Measurements from ENCODE around the gene KLHL7.
A peak's percentile ranks its signal among the peaks of the same experiment; 100 is the strongest.
"Not testable (repeated sequence)": the region's sequence is repeated elsewhere in the genome, so short reads cannot be mapped to it uniquely, and the experiment has no call there.

KLHL7 gene

DNA sequence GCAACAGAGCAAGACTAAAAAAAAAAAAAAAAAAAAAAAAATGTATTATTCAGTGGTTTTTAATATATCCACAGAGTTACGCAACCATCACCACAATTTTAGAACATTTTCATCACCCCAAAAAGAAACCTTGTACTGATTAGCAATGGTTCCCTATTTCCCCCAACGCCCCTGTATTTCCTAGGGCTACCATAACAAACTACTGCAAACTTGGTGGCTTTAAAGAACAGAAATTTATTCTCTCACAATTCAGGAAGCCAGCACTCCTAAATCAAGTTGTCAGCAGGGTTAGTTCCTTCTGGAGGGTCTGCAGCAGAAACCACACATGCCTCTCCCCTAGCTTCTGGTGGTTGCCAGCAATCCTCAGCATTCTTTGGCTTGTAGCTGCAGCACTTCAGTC, 70.4 kb downstream of the KLHL7 start:
- no peak for DNase-seq (ENCODE audit: low spot score)

DNA sequence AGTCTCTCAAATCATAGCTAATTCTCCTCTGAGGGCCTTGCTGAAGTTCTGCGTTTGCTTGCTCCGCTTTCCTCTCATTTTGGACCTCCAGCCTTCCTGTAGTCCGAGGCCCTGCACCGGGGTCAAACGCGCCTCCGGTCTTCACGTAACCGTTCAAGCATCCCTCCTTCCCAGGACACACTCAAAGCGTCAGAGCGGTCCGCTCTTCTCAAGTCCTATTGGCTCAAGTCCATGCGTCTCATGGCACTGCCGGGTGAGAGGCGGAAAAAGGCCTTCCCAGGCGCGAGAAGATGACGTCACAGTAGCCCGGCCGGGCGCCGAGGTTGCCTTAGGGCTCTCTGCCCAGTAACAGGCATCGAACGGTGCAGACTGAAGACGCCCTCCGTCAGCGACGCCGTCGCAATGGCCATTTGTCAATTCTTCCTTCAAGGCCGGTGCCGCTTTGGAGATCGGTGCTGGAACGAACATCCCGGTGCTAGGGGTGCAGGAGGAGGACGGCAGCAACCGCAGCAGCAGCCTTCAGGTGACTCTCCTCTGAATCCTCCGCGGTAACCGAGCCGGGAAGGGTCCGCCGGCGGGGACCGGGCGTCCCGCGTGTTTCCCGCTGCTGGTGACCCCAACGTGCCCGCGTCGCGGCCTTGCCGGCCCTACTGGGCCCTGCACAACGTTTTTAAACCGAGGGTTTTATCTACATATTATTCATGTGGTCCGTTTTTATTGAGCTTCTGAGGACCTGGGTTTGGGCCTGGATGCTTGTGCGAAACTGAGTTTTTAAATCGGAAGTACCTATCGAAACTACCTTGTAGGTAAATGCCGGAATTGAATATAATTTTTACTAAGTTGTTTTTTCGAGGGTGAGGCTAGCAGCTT, 76.3 kb downstream of the KLHL7 start, which contains the start of gene NUP42:
NUP42 (plus strand) TSS at position 365 of the 870 bp plus-strand sequence; CDS start at position 403, 38 bp downstream.
- peak; percentile 99 for DNase-seq (ENCODE audit: low spot score)

DNA sequence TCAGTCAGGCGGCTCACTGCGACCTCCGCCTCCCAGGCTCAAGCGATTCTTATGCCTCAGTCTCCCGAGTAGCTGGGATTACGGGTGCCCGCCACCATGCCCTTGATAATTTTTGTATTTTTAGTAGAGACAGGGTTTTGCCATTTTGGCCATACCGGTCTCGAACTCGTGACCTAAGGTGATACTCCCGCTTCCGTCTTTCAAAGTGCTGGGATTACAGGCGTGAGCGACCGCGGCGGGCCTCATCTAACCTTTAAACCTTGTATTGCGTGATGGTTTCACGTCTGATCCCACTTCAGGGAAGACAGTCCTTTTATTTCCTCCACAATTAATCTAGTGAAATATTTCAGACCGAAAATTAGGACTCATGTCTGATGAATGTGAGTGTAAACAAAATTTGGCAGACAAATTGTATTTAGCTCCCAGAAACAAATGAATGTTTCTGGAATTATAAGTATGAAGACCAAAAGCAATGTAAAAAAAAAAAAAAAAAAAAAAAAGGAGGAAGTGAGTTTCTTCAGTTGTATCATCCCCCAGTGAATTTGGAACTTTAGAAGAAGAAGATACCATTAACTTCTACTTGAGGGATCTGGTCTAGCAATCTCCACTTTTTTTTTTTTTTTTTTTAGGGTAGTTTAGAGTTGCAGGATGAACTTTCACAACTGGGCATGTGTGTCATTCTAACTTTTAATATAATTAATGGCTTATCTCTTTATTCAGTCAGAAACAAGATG, 77.9 kb downstream of the KLHL7 start:
- DNase-seq (ENCODE audit: low spot score) = no peak

DNA sequence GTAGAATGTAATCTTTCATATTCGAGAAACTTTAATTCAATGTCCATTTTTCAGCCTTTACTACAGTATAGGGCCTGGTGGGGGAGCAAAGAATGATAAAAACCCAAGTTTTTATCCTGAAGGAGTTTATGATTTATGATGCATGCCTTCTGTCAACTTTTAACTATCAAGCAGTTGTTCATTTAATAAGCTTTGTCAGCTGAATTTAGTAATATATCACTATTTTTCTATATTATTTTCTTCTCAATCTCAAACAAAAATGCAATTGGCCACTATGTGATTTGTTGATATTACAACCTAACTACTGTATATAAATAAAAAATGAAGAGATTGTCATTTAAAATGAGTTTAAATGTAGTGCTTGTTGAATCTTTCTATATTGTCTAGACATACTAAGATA, 78.7 kb downstream of the KLHL7 start:
- DNase-seq (ENCODE audit: low spot score) = no peak

DNA sequence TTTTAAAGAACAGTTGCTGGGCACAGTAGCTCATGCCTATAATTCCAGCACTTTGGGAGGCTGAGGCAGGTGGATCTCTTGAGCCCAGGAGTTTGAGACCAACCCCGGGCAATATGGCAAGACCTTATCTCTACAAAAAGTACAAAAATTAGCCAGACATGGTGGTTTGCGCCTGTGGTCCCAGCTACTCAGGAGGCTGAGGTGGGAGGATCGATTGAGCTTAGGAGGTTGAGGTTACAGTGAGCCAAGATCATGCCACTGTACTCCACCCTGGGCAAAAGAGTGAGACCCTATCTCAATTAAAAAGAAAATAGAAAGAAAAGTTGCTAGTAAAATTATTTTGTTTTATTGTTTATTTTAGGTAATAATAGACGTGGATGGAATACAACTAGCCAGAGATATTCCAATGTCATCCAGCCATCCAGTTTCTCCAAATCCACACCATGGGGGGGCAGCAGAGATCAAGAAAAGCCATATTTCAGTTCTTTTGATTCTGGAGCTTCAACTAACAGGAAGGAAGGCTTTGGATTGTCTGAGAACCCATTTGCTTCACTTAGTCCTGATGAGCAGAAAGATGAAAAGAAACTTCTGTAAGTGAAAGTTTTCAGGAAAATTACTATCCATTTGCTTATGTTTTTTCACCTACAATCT, 79.2 kb downstream of the KLHL7 start:
- DNase-seq (ENCODE audit: low spot score) = peak; percentile 55

DNA sequence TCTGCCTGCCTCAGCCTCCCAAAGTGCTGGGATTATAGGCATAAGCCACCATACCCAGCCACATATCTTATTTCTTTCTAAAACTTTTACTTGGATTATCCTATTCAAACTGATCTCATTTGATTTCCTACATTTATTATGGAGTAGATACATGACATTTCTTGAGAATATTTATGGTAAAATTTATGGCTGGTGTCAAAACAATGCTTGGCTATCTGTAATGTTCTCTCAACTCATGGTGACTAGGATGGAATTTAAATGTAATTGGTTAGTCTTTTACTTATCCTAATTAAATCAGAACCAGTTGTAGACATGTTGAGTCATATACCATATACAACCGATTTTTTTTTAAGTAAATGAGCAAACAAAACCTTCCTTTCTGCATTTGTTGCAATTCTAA, 80.4 kb downstream of the KLHL7 start:
- DNase-seq (ENCODE audit: low spot score) = no peak

DNA sequence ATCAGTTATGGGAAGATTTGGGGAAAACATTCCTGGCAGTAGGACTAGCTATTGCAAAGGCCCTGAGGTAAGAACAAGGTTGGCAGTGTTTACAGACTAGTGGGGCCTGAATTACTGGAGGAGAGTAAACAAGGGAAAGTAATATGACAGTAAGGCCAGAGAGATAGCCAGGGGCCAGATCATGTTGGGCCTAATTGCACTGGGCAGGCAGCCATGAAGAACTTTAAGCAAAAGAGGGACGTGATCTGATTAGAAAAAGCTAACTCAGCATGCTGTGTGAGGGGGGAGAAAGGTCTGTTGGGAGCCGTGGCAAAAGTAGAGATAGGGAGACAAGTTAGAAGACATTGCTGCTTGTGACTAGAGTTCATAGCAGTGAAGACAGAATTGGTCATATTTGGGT, 85.4 kb downstream of the KLHL7 start:
- DNase-seq (ENCODE audit: low spot score) = no peak

DNA sequence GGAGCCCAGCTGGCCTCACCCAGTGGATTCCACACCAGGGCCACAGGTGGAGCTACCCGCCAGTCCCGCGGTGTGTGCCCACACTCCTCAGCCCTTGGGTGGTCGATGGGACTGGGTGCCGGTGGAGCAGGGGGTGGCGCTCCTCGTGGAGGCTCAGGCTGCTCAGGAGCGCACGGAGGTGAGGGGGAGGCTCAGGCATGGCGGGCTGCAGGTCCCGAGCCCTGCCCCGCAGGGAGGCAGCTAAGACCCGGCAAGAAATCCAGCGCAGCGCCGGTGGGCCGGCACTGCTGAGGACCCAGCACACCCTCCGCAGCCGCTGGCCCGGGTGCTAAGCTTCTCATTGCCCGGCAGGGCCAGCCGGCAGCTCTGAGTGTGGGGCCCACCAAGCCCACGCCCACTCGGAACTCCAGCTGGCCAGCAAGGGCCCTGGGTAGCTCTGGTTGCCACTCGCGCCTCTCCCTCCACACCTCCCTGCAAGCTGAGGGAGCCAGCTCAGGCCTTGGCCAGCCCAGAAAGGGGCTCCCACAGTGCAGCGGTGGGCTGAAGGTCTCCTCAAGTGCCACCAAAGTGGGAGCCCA, 88.2 kb downstream of the KLHL7 start:
- DNase-seq (ENCODE audit: low spot score) = not testable (repeated sequence)

DNA sequence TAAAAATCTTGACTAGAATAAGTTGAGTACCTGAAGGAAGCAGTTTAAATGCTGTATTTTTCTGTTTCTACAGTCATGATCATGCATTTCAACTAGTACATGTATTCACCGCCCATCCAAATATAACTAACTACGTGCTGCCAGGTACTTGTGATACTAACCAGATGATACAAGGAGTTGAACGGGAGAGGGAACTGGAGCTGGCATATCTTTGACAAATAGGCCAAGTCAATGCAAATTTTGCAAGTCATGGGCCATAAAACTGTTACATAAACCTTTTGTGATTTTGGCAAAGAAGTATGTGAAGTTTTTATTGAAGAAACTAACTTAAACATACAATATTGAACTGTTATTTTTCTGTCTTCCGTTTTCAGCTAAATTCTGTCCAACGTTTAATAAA, 90.7 kb downstream of the KLHL7 start:
- DNase-seq (ENCODE audit: low spot score) = no peak

DNA sequence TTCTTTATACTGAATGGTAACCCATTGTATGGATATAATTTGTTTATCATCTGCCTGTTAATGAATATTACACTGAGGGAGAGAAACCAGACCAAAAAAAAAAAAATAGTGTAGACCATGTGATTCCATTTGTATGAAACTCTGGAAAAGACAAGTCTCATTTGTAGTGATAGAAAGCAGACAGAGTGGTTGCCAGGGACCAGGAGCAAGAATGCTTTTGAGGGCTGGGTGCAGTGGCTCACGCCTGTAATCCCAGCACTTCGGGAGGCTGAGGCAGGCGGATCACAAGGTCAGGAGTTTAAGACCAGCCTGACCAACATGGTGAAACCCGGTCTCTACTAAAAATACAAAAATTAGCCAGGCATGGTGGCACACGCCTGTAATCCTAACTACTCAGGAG, 92.2 kb downstream of the KLHL7 start:
- DNase-seq (ENCODE audit: low spot score) = not testable (repeated sequence)

DNA sequence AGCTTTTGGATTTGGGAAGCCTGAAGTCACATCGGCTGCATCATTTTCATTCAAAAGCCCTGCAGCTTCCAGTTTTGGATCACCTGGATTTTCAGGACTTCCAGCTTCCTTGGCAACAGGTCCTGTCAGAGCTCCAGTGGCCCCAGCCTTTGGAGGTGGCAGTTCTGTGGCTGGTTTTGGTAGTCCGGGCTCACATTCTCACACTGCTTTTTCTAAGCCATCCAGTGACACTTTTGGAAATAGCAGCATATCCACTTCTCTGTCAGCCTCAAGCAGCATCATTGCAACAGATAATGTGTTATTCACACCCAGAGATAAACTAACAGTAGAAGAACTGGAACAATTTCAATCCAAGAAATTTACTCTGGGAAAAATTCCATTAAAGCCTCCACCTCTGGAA, 94.7 kb downstream of the KLHL7 start:
- DNase-seq (ENCODE audit: low spot score) = no peak

DNA sequence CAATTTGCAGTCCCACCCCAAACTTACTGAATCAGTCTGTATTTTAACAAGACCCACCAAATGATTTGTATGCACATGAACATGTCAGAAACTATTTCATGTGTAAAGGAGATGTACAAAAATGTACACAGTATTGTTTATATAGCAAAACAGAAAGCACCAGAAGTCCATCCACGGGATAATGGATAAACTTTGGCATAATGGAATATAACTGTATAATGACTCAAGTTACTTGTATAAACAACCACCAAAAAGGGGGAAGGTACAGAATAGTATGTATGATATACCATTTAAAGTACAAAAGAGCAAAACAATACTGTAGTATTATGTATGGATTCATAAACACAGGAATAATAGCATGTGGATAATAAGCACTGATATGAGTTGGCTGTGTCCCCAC, 98.7 kb downstream of the KLHL7 start:
- DNase-seq (ENCODE audit: low spot score) = no peak

DNA sequence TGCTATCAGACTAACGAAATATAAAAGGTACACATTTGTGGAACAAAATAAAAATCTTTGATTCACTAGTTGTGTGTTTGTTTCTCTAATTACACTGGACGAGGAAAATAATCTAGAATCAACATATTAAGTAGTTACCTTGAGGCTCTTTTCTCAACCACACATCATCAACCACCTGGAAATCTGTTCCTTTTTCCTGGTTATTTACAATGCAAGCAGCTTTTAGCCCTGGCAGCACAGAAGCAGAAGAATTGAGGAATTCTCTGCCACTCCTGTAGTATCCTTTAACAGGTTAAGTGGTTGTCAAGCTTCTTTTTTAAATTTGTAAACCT, 100.0 kb downstream of the KLHL7 start:
- DNase-seq (ENCODE audit: low spot score) = no peak

DNA sequence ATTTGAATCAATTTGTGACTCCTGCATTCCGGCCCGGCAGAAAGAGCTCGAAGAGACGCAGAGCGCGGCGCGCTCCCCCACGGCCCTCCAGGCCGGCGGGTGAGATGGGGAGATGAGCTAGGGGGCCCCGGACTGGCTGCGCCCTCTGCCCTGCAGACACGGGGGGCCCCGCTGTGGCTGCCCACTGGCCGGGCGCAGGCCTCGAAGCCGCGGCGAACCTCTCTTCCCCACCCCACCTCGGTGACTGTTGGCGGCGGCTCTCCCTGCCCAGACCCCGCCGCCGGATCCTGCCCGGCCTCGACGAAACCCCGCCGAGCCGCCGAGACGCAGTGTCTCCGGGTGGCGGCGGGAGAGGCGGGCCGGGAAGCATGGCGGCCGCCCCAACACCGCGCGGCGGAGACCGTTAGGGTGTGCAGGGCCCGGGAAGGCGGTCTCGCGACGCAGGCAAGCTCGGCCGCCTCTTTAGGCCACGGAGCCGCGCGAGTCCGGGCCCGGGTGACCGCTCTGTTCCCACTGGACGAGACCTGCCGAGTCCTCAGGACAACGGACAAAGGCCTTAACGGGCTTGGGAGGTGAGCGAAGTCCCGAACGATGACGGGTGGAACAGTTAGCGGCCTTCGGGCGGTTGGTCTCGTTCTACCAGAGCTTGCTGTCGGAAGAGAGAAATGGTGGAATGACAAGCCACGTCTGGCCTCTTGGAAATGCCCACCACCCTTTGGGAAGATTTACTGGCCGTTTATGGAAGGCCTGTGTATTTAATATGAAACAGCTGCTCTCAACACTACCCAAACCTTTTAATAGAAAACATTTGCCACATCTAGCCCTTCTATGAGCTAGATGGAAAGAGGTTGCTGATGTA, 100.6 kb downstream of the KLHL7 start:
- DNase-seq (ENCODE audit: low spot score) = no peak

DNA sequence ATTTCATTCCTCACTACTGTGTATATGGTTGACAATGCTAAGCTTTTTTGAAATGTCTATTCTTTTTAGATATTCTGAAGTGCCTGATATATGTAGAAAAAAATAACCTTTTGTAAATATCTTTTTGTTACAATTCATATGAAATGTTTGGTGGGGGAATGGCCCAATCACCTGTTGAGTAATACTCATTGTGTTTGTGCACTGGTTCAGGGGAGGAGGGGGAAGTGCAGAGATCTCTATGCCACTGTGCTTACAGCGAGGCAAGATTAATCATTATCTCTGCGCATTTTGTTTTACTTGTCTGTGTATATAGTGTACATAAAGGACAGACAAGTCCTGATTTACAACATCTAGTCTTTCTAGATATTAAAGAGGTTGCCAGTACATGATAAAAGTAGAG, 101.4 kb downstream of the KLHL7 start:
- DNase-seq (ENCODE audit: low spot score) = no peak

DNA sequence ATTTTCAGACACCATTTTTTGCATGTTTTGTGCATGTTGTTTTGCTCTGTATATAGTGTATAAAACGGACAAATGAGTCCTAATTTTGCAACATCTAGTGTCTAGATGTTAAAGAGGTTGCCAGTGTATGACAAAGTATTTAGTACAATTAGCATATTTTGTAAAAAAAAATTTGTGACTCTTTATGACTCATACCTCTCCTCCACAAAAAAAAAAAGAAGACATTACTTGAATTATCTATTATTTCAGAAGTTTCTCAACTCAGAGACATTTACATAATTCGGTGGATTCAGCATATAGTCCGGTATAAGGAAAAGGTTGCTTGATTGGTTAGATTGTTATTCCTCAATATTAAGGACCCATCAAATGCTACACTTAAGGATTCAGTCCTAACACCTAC, 102.3 kb downstream of the KLHL7 start:
- DNase-seq (ENCODE audit: low spot score) = no peak

DNA sequence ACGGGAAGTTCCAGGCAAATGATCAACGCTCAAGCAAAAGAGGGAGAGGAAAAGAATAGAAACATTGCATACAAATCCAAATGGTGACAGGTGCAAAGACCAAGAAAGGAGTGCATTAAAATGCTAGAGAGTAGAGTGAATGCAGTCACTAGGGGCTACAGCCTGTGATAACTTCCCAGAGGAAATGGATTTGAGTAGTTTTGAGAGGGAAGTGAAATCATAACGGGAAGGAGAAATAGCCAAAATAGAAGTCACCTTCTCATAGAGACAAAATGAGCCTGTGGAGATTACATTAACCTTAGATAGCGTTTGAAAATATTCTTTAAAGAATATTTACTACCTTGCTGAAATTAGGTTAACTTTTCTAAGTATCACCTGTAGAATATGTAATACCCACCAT, 102.7 kb downstream of the KLHL7 start:
- no peak for DNase-seq (ENCODE audit: low spot score)

DNA sequence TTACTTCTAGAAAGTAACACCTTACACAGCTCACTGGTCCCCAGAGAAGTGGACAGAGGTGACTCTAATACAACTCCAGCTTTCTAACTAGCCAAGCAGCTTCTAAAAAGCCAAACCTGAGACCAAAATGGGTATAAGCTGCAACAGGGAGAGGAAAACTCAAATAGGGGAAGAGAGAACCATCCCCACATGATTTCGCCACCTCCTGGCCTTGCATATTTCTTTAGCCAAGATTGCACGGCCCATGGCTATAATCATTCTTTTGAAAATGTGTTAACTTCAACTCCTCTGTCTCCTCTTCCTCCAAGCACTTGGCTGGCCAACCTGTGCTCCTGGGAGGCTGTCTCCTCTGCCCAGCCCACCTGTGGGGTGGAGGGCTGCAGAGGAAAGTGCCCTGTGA, 104.9 kb downstream of the KLHL7 start:
- DNase-seq (ENCODE audit: low spot score) = no peak

DNA sequence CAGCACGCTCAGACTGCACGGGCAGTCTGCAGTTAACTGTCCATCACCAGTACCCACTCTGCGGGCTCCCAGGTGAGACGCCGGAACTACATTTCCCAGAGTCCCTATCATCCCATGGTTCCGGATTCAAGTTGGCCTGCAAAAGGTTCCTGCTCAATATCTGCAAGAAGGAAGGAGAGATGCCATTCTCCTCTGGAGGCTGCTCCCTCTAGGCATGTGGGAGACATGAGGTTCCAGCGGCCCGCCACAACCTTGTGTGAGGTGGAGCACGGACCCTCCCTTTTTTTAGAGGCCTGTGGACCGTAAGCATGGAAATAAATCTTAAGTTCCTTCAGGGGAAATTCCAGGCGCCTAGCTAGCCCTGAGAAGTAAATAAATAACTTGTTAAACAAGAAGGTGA, 106.0 kb downstream of the KLHL7 start:
- no peak for DNase-seq (ENCODE audit: low spot score)

DNA sequence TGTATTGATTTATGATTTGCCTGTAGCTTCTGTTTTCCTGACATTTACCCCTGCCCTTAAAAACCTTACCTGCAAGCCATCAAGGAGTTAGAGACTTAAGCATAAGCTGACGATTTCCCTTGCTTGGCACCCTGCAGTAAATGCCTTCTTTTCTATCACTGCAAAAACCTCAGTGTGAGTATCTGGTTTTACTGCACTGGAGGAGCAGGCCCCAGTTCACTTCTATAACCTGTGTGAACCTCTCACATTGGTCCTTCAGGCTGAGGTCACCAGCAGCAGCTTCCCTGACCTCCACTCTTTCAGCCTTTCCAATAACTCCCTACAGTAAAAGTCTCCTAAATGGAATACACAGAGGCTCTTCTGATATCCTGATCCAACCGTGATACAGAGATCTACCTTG, 106.8 kb downstream of the KLHL7 start:
- no peak for DNase-seq (ENCODE audit: low spot score)

DNA sequence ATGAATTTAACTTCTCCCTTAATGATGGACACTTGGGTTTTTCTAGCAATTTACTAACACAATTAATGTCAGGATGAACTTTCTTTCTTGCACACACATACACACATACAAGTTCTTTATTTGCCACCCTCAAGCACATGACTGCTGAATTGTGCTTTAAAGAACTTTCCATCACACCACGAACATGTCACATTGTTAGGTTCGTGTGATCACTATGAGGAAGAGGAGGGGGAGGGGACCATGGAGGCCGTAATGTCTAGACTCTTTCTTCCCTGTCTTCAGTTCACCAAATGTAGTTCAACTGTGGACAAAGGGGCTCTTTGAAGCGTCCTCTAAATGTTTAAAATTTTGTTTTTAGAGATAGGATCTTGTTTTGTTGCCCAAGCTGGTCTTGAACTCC, 107.3 kb downstream of the KLHL7 start:
- no peak for DNase-seq (ENCODE audit: low spot score)

All from SK-N-DZ (cell line).